ENCODE results near the gene PAF1.
"Not testable (repeated sequence)": the region's sequence is repeated elsewhere in the genome, so short reads cannot be mapped to it uniquely, and the experiment has no call there.

PAF1 gene

DNA sequence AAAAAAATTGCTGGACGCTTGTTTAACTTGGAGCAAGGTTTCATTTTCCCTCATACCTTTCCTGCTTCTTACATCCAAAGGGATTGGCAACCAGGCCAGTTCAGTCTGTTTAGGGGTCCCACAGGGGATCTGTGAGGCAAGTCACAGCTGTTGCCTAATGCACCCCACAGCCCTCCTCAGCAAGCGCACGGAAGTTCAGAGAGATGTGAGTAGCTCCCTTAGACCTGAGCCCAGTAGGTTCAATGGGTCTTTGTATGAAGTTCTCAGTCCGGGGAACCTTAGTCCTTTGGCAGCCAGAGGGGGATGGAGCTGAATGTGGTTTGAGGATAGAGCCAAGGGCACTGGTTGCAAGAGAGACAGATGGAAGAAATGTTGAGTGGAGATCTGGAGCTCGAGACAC is 35.7 kb downstream of the PAF1 start:
- FAIRE-seq (no peak), DNase-seq (ENCODE audit: low spot score) (no peak)

DNA sequence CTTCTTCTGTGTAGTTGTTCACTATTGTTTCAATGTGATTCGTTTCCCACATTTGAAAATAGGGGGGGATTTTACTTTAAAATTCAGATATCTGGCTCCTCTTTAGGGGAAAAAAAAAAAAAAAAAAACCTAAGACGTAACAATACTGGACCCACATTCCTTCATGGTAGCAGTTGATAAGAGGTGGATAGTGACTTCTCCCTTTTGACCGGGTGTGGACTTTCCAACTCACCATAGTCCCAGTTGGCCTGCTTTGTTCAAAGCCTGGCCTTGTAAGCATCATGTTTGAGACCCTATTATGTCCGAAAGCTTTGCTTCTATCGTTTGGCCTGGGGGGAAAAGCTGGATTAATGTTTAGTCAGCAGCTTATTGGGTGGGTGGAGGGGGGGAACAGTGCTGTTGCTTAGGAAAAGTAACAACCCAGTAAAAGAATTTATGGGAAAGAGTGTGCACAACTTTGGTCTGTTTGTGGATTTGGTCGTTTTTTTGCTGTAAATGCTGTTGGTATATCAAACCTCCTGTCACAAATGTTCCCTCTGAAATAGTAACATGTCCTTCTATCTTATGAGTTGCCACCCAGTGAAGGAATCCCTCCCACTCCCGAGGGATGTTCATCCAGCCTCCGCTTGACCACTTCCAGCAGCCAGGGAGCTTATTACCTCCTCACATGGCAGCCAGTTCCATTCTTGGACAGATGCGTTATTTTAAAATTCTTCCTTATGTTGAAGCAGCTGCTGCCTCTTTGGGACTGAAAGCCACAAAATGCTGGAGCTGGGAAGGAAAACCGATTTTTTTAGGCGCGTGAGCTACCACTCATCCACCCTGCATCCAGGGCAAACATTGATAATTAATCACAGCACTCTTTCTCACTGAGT is 38.3 kb downstream of the PAF1 start:
- FAIRE-seq, result no peak
- no peak for DNase-seq (ENCODE audit: low spot score)

DNA sequence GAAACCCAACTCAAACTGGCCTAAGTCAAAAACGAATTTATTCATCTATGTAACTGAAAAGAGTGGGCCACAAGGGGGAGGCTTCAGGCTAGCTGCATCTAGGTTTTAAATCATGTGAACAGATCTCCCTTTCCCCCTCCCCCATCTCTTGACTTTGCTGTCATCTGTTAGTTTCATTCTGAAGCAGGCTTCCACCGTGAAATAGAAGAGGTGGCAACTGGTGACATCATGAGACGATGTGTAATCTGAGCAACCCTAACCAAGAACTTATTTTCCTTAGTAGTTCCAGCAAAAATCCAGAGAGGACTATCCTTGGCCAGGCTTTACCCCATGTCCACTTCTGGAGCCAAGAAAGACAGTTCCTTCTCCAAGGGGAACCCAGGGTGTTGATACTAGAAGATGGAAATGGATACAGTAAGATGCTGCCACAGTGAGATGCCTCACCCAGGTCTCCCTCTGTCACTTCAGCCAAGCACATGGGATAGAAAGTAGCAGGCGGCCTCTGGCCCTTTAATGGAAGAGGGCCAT is 39.3 kb downstream of the PAF1 start:
- DNase-seq (ENCODE audit: low spot score) (no peak), FAIRE-seq (no peak)

DNA sequence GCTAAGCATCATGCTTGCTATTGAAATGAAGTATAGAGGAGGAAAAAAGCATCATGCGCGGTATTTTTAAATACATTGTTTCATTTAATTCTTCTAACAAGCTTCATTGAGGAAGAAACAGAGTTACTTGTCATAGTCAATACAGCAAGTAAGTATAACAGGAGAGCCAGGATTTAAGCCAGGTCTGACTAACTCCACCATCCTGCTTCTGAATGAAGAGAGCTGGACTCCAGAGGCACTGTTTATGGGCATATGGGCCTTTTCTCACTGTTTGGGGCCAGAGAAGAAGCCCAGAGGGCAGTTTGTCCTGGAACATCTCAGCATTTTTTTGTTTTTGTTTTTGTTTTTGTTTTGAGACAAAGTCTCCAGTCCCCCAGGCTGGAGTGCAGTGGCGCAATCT is 40.8 kb downstream of the PAF1 start:
- FAIRE-seq (no peak), DNase-seq (ENCODE audit: low spot score) (no peak)

DNA sequence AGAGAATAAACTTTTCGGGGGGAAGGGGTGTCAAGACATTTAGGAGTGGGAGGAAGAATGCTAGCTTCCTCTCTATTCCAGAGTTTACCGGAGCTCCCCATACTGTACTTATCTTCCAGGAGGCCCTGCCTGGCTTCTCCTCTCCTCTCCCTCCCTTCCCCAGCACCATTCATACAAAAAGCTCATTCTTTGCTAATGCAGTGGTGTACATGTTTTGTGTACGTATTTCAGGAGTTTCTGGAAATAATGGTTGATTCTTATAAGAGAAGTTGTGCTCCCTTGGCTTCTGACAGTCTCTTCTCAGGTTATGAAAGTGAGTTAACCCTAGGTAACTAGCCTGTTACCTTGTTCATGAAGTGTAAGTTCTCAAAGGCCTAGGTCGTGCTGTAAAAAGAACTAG is 41.6 kb downstream of the PAF1 start:
- FAIRE-seq, result no peak

DNA sequence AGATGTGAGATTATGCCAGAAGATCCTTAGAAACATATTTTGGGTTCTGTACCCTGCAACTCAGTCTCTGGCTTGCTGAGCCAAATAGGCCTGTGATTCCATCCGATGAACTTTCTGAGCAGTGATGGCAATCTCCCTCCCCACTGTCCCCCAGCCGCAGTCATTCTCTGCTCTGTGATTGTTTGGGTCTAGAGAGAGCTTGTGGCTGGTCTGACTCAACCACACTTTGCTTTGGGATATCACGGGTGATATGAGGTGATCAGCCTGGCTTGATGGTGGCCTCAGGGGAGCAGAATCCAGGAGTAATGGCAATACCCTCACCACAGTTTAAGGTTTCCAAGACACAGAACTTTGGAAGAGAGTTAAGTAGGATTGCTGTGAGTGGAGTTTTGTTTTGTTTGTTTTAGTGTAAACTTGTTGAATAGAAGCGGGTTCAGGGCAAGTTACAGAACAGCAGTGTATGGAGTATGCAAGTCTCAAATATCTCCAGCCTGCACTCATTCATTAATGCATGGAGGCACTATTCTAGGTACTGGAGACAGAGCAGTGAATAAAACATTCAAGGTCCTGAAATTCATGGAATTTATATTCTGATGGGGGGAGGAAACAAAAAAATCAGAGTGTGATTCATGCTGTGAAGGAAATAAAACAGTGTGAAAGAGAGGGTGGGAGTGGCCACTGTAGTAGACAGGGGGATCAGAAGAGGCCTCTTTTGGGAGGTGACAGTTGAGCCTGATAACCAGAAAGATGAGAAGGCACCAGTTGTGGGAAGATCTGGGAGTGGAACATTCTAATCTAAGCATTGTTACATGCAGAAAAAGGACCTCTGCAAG is 43.4 kb downstream of the PAF1 start:
- DNase-seq (ENCODE audit: low spot score) (no peak), FAIRE-seq (no peak)

More for the DNA sequence above, 41.6 kb downstream of the PAF1 start:
- DNase-seq (ENCODE audit: low spot score), result no peak

DNA sequence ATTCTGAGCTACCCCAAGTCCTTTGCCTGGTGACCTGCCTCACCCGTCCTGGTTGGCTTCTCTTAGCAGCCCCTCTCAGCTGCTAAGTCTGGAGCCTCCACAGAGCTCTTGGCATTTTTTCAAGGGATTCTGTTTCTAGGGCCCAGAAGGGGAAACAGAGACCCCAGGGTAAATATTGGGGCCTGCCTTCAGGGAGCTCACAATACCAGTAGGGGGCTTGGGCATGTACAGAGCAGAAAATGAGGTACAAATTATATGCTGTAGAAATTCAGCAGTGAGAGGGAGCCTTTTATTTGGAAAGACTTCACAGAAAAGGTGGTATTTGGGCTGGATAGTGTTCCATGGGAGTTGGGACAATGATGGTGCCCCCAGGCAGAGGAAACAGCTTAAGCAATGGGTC is 45.0 kb downstream of the PAF1 start:
- DNase-seq (ENCODE audit: low spot score), result no peak
- no peak for FAIRE-seq

DNA sequence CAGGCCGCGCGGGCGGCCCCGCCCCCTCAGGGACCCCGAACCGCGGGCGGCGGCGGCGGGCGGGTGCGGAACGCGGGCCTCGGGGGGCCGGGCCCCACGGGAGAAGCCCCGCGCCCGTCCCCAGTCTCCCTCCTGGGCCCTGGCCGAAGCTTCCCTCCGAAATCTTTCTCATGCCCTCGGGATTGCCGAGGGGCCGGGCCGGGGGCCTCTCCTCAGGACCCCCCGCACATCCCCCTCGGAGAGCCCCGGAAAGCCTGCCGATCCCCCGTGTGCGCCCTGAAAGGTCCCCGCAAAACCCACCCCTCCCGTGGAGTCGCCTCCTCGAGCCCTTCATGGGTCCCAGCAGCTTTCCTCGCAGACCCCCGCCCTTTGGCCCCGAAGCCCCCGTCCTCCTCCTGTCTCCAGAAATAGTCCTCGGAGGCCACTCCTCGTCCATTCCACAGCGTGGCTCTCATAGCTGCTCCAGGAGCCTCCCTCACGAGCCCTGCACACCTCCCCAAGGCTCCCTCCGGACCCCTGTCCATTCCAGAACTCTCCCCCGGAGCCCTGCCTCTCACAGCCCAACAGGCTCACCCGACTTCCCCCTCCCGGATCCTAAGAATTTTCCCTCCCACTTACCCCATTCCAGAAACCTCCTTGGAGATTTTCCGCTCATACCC is 48.1 kb downstream of the PAF1 start:
- DNase-seq (ENCODE audit: low spot score) (no peak), FAIRE-seq (no peak)

DNA sequence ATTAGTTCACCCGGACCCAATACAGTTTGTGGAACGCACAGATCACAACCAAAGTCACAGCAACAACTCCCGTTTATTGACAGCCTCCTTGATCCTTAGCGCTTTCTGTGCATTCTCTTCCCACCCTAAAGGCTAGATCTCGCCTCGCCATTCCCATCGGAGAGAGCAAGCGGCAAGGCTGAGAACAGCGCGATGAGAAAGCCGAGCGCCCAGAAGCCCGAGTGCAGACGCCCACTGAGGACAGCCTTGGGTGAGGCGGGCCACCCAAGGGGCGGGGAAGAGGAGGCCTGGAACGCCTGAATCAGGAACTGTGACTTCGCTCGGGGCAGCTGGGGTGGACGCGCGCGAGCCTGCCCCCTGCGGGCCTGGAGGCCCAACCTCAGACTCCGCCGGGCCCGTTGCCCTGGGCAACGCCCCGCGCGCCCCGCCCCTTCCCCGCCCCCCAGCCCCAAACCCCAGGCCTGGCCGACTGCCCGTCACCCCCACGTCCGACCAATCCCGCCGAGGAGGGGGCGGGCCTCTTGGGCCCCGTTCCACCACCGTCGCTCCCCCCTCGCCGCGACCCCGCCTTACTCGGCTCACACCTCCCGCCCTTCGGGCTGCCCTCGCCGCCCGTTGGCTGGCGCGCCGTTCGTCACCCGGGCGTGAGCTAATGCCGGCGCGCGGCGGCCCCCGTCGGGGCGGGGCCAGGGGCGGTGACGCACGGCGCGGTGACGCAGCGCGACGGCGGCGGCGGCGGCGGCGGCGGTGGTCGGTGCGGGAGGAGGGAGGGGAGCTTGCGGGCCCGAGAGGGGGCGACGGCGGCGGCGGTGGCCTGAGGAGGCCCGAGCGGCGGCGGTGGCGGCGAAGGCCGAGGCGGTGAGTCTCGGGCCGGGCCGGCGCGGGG is 48.9 kb downstream of the PAF1 start, which contains the start of gene SAMD4B:
SAMD4B (plus strand) TSS at position 703 of the 886 bp plus-strand sequence. CDS start 14,473 bp downstream, outside the sequence.
- peak; percentile 99 for DNase-seq (ENCODE audit: low spot score)
- peak; percentile 96 for FAIRE-seq

DNA sequence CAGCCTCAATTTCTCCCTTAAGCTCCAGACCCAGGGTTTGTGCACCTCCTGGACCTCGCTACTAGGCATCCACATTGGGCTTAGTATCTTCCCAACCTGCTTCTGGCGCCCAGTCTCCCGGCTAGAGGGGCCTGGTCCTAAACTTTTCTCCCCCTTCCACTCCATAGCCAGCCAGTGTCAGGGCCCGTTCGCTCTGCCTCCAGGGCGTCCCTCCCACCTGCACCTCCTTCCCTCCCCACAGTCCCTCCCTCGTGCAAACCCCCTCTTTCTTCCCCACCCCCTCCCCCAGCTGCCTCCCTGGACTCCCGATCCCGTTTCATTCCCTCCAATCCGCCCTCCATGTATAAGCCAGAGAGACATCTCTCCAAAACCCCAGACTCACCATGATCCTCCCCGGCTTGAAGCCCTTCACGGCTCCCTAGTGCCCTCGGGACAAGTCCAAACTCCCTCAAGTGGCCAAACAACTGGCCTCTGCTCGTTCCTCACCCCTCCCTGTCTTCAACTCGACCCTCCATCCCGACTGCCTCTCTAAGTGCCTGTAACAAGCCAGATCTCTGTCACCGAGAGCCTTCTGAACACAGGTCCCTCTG is 49.7 kb downstream of the PAF1 start:
- DNase-seq (ENCODE audit: low spot score), result no peak
- FAIRE-seq, result no peak

DNA sequence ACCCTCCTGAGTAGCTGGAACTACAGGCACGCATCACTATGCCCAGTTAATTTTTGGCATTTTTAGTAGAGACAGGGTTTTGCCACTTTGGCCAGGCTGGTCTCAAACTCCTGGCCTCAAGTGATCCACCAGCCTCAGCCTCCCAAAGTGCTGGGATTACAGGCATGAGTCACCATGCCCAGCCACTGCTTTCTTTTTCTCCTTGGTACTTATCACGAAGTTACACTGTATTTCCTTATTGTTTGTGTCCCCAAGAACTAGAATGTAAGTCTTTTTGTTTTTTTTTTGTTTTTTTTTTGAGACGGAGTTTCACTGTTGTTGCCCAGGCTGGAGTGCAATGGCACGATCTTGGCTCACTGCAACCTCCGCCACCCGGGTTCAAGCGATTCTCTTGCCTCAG is 50.8 kb downstream of the PAF1 start:
- not testable (repeated sequence) for DNase-seq (ENCODE audit: low spot score); FAIRE-seq

DNA sequence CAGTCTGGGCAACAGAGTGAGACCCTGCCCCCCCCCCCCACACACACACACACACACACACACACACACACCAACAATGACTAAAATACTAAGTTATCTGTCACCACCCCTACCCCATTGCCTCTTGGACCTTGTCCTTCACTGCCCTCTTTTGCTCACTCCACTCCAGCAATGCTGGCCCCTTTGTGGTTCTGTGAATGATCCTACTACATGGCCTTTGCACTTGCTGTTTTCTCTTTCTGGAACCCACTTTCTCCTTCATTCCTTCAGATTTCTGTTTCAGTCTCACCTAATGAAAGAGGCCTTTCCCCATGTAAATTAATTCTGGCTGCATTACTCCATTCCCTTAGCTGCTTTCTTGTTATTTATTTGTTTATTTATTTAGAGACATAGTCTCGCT is 51.2 kb downstream of the PAF1 start:
- DNase-seq (ENCODE audit: low spot score) (no peak), FAIRE-seq (peak; percentile 74)

DNA sequence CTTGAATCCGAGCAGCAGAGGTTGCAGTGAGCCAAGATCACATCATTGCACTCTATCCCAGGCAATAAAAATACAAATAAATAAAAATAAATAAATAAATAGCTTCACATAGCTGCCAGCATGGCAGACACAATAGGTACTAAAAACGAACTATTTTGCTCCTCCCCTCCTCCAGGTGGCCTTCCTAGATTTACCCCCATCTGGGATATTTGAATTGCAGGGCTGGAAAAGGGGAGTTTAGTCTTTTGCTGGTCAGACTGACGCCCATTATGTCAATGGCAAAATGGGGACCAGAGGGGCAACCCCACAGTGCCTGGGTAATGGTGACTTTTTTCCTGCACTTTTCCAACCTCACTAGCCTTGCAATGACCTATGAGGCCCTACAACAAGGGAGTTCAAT is 54.4 kb downstream of the PAF1 start:
- FAIRE-seq (no peak), DNase-seq (ENCODE audit: low spot score) (no peak)
